GM19372 (cell line): ENCODE measurements around the gene GCSAM.
A peak's percentile ranks its signal among the peaks of the same experiment; 100 is the strongest.

ENCODE experiments used
- ATAC-seq: cut with Tn5 transposase; IDR thresholded peaks from one replicate; pipeline ENCODE4 v1.9.1; 2021; ENCODE audit warnings: mild to moderate bottlenecking, low read depth, moderate library complexity; ENCODE audit not compliant: unreplicated experiment

Gene GCSAM

GRCh38 chr3:112130638-112130993 lies 2.4 kb downstream of the GCSAM start:
- ATAC-seq, result no peak

GRCh38 chr3:112129925-112130637 lies 3.0 kb downstream of the GCSAM start:
- no peak for ATAC-seq

- ATAC-seq, result peak; percentile 46
These were observed 4.0 kb downstream of the GCSAM start for GRCh38 chr3:112128843-112129727.

GRCh38 chr3:112127522-112128494 lies 5.2 kb downstream of the GCSAM start:
- ATAC-seq, result no peak

GRCh38 chr3:112126511-112126911 lies 6.5 kb downstream of the GCSAM start:
- ATAC-seq, result no peak

- no peak for ATAC-seq
These were observed 8.0 kb downstream of the GCSAM start for GRCh38 chr3:112124907-112125607.

- ATAC-seq, result no peak
These were observed 9.5 kb downstream of the GCSAM start for GRCh38 chr3:112123548-112123947.

- no peak for ATAC-seq
These were observed 10.2 kb downstream of the GCSAM start for GRCh38 chr3:112122870-112123269.

- ATAC-seq, result no peak
These were observed 11.2 kb downstream of the GCSAM start for GRCh38 chr3:112121577-112122547.

- ATAC-seq, result no peak
These were observed 12.8 kb downstream of the GCSAM start for GRCh38 chr3:112119962-112120836.

GRCh38 chr3:112117841-112118571 lies 15.0 kb downstream of the GCSAM start:
- ATAC-seq, result no peak

- no peak for ATAC-seq
These were observed 15.6 kb downstream of the GCSAM start for GRCh38 chr3:112117415-112117814.

- ATAC-seq, result no peak
These were observed 16.3 kb downstream of the GCSAM start for GRCh38 chr3:112116748-112117186.

GRCh38 chr3:112115806-112116383 lies 17.2 kb downstream of the GCSAM start:
- ATAC-seq, result no peak

GRCh38 chr3:112115161-112115739 lies 17.8 kb downstream of the GCSAM start:
- ATAC-seq, result peak; percentile 32

- ATAC-seq, result no peak
These were observed 18.4 kb downstream of the GCSAM start for GRCh38 chr3:112114576-112115160.
